ENCODE measurements around the gene HAND2. TPM values are rescaled to one million over a fixed set of nuclear protein-coding genes. Genes with fewer than 3 reads are reported as not detected.

Gene HAND2
- total and polyA plus RNA-seq, 12 donors: 48.6 to 196 (median 117) TPM

DNA sequence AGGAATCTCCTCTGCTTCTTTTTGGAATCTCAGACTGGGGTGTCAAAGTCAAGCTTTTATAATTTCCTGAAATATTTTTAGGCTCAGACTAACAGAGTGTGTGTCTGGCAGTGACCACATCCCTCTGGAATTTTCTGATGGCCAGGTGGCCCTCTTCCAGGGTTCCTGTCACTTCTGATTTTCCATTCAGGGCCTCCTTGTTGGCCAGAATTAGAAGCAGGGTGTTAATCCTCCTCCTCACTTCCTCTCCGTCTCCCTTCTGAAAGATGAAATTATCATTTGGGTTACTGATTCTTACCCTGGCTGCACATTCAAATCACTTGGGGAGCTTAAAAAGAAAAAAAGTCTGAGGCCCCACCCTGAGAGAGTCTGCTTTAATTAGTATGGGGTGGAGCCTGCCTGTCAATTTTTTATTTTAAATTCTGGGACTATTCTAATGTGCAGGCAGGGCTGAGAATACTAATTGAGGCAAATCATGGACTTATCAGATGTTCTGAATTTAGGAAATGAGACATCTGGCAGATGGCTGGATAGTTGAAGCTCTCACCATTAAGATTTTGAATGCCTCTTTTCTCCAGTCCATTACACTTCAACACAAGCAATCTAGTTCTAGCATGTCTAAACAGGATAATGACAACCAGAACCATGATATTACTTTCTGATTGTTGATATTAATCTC, 43.2 kb downstream of the HAND2 start:
- Histone ChIP-seq H3K9me3 (no peaks in the 10 kb centered on the region), H3K4me1 (peaks cover 0 to 48% (median 20%) of the 10 kb centered on the region in 9 donors), H3K27me3 (no peaks in the 10 kb centered on the region), H3K27ac (peak overlapping the region in 9 of 10 donors; percentile 22 to 87 (median 72)), H3K4me3 (no peak overlapping the region), H3K36me3 (no peaks in the 10 kb centered on the region)
- WGBS, 2 donors: 3 to 20% methylated on average over 1 of the region's 1 CpG
- TF ChIP-seq, protein P1, sequence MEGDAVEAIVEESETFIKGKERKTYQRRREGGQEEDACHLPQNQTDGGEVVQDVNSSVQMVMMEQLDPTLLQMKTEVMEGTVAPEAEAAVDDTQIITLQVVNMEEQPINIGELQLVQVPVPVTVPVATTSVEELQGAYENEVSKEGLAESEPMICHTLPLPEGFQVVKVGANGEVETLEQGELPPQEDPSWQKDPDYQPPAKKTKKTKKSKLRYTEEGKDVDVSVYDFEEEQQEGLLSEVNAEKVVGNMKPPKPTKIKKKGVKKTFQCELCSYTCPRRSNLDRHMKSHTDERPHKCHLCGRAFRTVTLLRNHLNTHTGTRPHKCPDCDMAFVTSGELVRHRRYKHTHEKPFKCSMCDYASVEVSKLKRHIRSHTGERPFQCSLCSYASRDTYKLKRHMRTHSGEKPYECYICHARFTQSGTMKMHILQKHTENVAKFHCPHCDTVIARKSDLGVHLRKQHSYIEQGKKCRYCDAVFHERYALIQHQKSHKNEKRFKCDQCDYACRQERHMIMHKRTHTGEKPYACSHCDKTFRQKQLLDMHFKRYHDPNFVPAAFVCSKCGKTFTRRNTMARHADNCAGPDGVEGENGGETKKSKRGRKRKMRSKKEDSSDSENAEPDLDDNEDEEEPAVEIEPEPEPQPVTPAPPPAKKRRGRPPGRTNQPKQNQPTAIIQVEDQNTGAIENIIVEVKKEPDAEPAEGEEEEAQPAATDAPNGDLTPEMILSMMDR (IDR thresholded peaks at IDR 0.05): no peak
- DNase-seq (peak in 1 of 2 donors; percentile 70), ATAC-seq (peak; percentile 78 to 97 (median 90))
- intact Hi-C loops (cut with DNase I): loop anchor here in 1 of 10 donors (5.0 kb wide), 1 partner anchor 40 kb away; no protein-coding TSS in a partner anchor

DNA sequence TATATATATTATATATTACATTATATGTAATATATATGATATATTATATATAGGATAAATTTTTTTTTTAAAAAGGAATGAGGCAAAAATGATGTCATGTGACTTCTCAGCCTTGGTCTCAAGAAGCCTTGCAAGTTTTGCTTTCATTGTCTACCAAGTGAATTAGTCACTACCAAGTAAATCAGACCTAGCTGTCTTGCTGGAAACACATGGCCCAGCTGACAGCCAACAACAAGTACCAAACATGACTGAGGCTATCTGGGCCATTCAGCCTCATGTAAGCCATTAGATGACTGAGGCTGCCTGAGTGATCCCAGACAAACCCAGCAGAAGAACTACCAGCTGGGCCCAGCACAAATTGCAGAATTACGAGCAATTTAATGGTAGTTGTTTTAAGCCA, 44.9 kb downstream of the HAND2 start:
- WGBS, 2 donors: 96 to 97% methylated on average over 1 of the region's 1 CpG
- intact Hi-C loops (cut with DNase I): loop anchor here in 1 of 10 donors (5.0 kb wide), 1 partner anchor 38 kb away; no protein-coding TSS in a partner anchor
- no peaks in the 10 kb centered on the region for H3K9me3 ChIP-seq
- DNase-seq (no peak), ATAC-seq (no peak)
- H3K27me3 ChIP-seq: no peaks in the 10 kb centered on the region
- H3K27ac ChIP-seq: peak overlapping the region in 5 of 10 donors; percentile 58 to 87 (median 73)
- H3K36me3 ChIP-seq: no peaks in the 10 kb centered on the region
- peaks cover 0 to 35% (median 16%) of the 10 kb centered on the region in 9 donors for H3K4me1 ChIP-seq
- TF ChIP-seq, protein P1 (IDR thresholded peaks at IDR 0.05): no peak
- no peak overlapping the region for H3K4me3 ChIP-seq

DNA sequence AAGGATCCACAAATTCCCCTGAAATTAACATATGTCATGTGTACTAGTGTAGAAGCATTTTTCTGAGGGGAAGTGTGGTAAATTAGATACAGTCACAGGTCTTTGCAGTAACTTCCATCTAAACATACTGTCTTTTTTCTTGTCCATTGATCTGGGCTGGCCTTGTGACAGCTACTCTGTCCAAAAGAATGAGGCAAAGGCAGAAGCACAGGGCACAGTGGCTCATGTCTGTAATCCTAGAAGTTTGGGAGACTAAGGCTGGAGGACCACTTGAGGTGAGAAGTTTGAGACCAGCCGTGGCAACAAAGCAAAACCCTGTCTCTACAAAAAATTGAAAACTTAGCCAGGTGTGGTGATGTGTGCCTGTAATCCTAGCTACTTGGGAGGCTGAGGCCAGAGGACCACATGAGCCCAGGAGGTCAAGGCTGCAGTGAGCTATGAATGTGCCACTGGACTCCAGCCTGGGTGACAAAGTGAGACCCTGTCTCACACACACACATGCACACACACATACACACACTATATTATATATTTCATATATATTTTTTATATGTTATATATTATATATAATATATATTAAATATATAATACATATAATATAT, 47.6 kb downstream of the HAND2 start:
- intact Hi-C loops (cut with DNase I): no loop called here
- Histone ChIP-seq H3K36me3 (no peaks in the 10 kb centered on the region), H3K4me1 (peaks cover 0 to 22% (median 11%) of the 10 kb centered on the region in 9 donors), H3K27ac (no peak overlapping the region), H3K4me3 (no peak overlapping the region), H3K27me3 (no peaks in the 10 kb centered on the region), H3K9me3 (no peaks in the 10 kb centered on the region)
- TF ChIP-seq, protein P1 (IDR thresholded peaks at IDR 0.05): no peak
- ATAC-seq (no peak), DNase-seq (no peak)
- 100% methylated on average over 1 of the region's 1 CpG for WGBS, 2 donors

DNA sequence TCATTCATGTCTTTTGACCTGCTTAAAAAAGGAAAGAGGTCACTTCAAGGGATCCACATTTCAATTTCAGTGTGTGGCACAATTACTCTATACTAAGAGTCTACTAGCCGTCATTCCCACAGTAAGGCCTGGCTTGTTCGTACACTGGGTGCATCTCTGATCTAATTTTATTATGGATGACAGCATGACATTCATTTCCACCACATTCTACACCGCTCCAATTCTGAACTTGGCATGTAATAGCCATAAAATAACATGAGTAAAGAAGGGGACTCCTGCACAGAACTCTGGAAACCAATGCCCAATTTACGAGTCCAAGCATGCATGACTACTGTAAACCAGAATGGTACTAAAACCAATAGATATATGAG, 51.1 kb downstream of the HAND2 start:
- no peaks in the 10 kb centered on the region for H3K9me3 ChIP-seq
- H3K27ac ChIP-seq: peak overlapping the region in 2 of 10 donors; percentile 7 to 28
- no peaks in the 10 kb centered on the region for H3K36me3 ChIP-seq
- no peaks in the 10 kb centered on the region for H3K4me1 ChIP-seq
- no peak for ATAC-seq
- intact Hi-C loops (cut with DNase I): no loop called here
- no peak overlapping the region for H3K4me3 ChIP-seq
- no peak for DNase-seq
- no peaks in the 10 kb centered on the region for H3K27me3 ChIP-seq
- 83 to 91% methylated on average over 4 of the region's 4 CpGs for WGBS, 2 donors
- TF ChIP-seq, protein P1 (IDR thresholded peaks at IDR 0.05): no peak

Measured in heart right ventricle (tissue), 16 donors.